Transverse colon (tissue), 4 donors: ENCODE data around the gene HERPUD1. TPM values are rescaled to one million over a fixed set of nuclear protein-coding genes. Genes with fewer than 3 reads are reported as not detected.

Experiments used
- DNase-seq: peaks from one replicate; pipeline ENCODE4 v3.0.0-alpha.2; 2019
- H3K27ac ChIP-seq, 4 donors: fragments of 200-600 bp; sonication (generic); 2 replicates each; pipeline ENCODE4 v1.5.1; 2016 to 2018; ENCODE audit warnings: inconsistent platforms in 4 of 4
- H3K27me3 ChIP-seq: fragments of 200-600 bp; sonication (generic); 2 replicates; pipeline ENCODE4 v1.5.1; 2017; ENCODE audit warnings: inconsistent platforms
- H3K36me3 ChIP-seq, 4 donors: fragments of 200-600 bp; sonication (generic); 2 replicates each; pipeline ENCODE4 v1.5.1; 2017 to 2019; ENCODE audit warnings: inconsistent platforms in 4 of 4
- H3K4me1 ChIP-seq, 4 donors: fragments of 200-600 bp; sonication (generic); 2 replicates each; pipeline ENCODE4 v1.5.1; 2017 to 2020; ENCODE audit warnings: inconsistent platforms in 4 of 4
- H3K4me3 ChIP-seq, 4 donors: fragments of 200-600 bp; sonication (generic); 1 replicate in 1 of 4; 2 replicates in 3 of 4; pipeline versions ENCODE4 v1.5.1 to v1.6.1; 2017 to 2019; ENCODE audit warnings: inconsistent platforms in 4 of 4
- H3K9me3 ChIP-seq, 2 donors: fragments of 200-600 bp; sonication (generic); 2 replicates each; pipeline ENCODE4 v1.5.1; 2017 to 2019; ENCODE audit warnings: inconsistent platforms in 2 of 2
- EP300 ChIP-seq: sonication (generic); formaldehyde crosslinking; IDR thresholded peaks from one replicate; pipeline ENCODE4 v1.6.1; 2017; ENCODE audit warnings: antibody characterized with exemption, low read depth
- POLR2A ChIP-seq: fragments of 450-650 bp; IDR thresholded peaks from one replicate; pipeline ENCODE4 v1.6.1; 2016; ENCODE audit warnings: antibody characterized with exemption, mild to moderate bottlenecking, moderate library complexity
- POLR2AphosphoS5 ChIP-seq, 3 donors: sonication (generic); formaldehyde crosslinking; IDR thresholded peaks; one replicate each; pipeline ENCODE4 v1.6.1; 2016; ENCODE audit warnings: antibody characterized with exemption in 3 of 3
- WGBS, 2 donors: methylation state at CpG; one replicate each; pipeline ENCODE4 v1.1.5; 2018; ENCODE audit warnings: low coverage in 1 of 2; 5-methylcytosine and 5-hydroxymethylcytosine counted together
- in situ Hi-C, 4 donors: fragments of 200-750 bp; cut with MboI; loops; one replicate each; pipeline versions ENCODE4 v1.15.0 to v1.15.1; 2017; ENCODE audit warnings: low sequenced_read_pairs in 3 of 4, low pct_ligation_motif_present in 1 of 4, low pct_unique_long_range_greater_than_20kb in 1 of 4
- intact Hi-C: fragments of 100-400 bp; cut with DNase I; formaldehyde crosslinking; loops from one replicate; pipeline ENCODE4 v1.15.1; 2023; ENCODE audit warnings: low total_unique reads
- total RNA-seq, 4 donors: library from RNA; depleted of rRNA; stranded (reverse); fragments of >200 nt; gene quantifications; one replicate each; pipeline ENCODE4 v1.1.0, GENCODE V29; 2016
- TF ChIP-seq, protein P1 (sequence below), 5 experiments: fragments of 200-600 bp in 3 of 5; fragments of 450-650 bp in 2 of 5; sonication (generic) in 3 of 5; IDR thresholded peaks; 1 replicate in 2 of 5; 2 replicates in 3 of 5; pipeline ENCODE4 v1.5.1; 2016 to 2017; ENCODE audit warnings: antibody characterized with exemption in 5 of 5, inconsistent platforms in 3 of 5, mild to moderate bottlenecking in 2 of 5, moderate library complexity in 1 of 5

The HERPUD1 gene
- total RNA-seq, 4 donors from 2014 or later, result 64.1 to 335 (median 186) TPM

DNA sequence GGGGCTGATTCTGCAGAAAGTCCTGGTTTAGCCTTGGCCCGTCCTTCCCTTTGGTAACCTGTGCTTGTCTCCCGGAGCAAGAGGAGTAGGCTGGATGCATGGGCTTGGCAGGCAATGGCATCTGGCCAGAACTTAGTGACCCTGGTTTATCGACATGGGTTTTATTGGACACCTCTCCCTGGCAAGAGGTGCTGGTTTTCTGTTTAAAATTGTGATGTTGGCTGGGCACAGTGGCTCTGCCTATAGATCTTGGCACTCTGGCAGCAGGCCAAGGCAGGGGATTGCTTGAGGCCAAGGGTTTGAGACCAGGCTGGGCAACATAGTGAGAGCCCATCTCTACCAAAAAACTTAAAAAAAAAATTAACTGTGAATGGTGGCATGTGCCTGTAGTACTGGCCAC lies 35.7 kb upstream of the HERPUD1 start:
- 45% methylated on average over 3 of the region's 3 CpGs; no CpG with 5 or more reads in 1 of the 2 donors for WGBS, 2 donors
- intact Hi-C loops, result no loop called here
- DNase-seq, result no peak

DNA sequence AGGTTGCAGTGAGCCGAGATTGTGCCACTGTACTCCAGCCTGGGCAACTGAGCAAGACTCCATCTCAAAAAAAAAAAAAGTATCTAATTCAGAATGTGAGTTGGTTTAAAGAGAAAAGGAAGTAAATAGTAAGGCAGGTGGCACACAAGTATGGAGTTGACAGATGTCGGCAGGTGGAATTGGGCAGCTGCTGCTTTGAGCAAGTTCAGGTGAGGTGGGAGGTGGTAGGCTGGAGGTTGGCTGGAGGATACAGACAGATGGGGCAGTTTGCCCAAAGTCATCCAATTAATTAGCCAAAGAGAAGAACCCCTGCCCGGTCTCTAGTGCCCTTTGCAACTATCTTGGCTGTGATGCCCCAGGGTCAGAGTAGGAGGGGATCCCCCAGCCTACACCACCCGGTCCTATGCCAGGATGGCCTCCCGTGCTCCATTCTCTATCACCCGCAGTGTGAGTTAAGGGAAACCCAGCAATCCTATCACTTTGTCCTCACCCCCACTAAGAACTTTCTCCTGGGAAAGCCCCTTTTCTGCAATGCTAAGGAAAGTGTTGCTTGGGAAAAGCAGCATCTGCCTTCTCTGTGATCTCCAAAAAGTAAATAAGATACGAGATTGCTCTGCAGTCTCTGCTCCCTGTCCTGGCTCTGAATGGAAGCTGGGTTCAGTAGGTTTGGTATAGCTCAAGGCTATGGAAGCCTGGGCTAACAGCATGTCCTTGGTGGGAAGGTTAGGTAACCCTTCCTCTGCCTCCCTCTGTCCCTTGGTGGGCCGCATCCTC lies 34.7 kb upstream of the HERPUD1 start:
- Histone ChIP-seq H3K9me3 (no peaks in the 10 kb centered on the region), H3K27me3 (no peaks in the 10 kb centered on the region), H3K27ac (no peak overlapping the region), H3K4me1 (no peaks in the 10 kb centered on the region), H3K4me3 (no peak overlapping the region), H3K36me3 (no peaks in the 10 kb centered on the region)
- DNase-seq, result no peak
- in situ Hi-C loops (no loop called here), intact Hi-C loops (no loop called here)
- WGBS, 2 donors, result 83 to 88% methylated on average over 2 to 8 of the region's 8 CpGs
- no peak for TF ChIP-seq POLR2AphosphoS5 (IDR thresholded peaks at IDR 0.05)
- TF ChIP-seq, protein P1, sequence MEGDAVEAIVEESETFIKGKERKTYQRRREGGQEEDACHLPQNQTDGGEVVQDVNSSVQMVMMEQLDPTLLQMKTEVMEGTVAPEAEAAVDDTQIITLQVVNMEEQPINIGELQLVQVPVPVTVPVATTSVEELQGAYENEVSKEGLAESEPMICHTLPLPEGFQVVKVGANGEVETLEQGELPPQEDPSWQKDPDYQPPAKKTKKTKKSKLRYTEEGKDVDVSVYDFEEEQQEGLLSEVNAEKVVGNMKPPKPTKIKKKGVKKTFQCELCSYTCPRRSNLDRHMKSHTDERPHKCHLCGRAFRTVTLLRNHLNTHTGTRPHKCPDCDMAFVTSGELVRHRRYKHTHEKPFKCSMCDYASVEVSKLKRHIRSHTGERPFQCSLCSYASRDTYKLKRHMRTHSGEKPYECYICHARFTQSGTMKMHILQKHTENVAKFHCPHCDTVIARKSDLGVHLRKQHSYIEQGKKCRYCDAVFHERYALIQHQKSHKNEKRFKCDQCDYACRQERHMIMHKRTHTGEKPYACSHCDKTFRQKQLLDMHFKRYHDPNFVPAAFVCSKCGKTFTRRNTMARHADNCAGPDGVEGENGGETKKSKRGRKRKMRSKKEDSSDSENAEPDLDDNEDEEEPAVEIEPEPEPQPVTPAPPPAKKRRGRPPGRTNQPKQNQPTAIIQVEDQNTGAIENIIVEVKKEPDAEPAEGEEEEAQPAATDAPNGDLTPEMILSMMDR (IDR thresholded peaks at IDR 0.05), result no peak
- TF ChIP-seq POLR2A, result no peak
- TF ChIP-seq EP300, result no peak

More for the DNA sequence above, 35.7 kb upstream of the HERPUD1 start:
- no peaks in the 10 kb centered on the region for H3K36me3 ChIP-seq
- H3K9me3 ChIP-seq, result no peaks in the 10 kb centered on the region
- no peak overlapping the region for H3K4me3 ChIP-seq
- H3K4me1 ChIP-seq, result no peaks in the 10 kb centered on the region
- in situ Hi-C loops, result no loop called here
- TF ChIP-seq POLR2A (no peak), POLR2AphosphoS5 (IDR thresholded peaks at IDR 0.05) (no peak)
- H3K27ac ChIP-seq, result no peak overlapping the region
- H3K27me3 ChIP-seq, result no peaks in the 10 kb centered on the region

DNA sequence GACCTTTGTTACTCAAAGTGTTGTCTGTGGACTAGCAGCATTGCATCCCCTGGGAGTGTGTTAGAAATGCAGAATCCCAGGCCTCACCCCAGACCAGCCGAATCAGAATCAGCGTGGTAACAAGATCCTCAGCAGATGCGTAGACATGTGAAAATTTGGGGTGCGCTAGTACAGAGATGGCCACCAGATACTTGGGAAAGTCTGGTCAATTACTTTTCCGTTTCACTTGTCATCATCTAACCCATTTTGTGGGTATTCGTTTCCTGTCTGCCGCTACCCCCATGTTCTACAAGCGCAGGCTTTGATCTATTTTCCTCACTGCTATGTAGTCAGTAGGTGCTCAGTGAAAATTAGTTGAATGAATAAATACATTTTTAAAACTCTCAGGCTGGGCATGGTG lies 33.1 kb upstream of the HERPUD1 start:
- Histone ChIP-seq H3K9me3 (no peaks in the 10 kb centered on the region), H3K36me3 (no peaks in the 10 kb centered on the region), H3K4me1 (no peaks in the 10 kb centered on the region), H3K4me3 (no peak overlapping the region), H3K27me3 (no peaks in the 10 kb centered on the region), H3K27ac (no peak overlapping the region)
- in situ Hi-C loops, result no loop called here
- no peak for TF ChIP-seq EP300
- no peak for TF ChIP-seq POLR2AphosphoS5 (IDR thresholded peaks at IDR 0.05)
- no peak for TF ChIP-seq POLR2A
- TF ChIP-seq, protein P1 (IDR thresholded peaks at IDR 0.05), result no peak
- intact Hi-C loops, result no loop called here
- no peak for DNase-seq
- 74 to 87% methylated on average over 6 to 8 of the region's 8 CpGs for WGBS, 2 donors

DNA sequence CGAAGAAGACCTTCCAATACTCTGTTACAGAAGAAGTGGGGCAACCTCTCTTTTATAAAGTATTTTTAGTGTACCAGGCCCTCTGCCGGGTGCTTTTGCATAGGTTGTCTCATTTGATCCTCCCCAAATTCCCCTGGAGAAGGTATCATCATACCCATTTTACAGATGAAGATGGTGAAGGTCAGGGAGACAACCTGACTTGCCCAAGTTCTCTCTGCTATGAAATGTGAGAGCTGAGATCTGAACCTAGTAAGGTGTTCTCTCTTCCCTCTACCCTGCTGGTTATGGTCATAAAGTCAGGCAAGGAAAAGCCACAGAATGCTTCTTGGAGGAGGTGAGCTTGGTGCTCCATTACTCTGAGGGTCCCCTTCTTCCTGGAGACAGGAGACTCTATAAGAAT lies 28.1 kb upstream of the HERPUD1 start:
- no peak overlapping the region for H3K27ac ChIP-seq
- DNase-seq, result no peak
- H3K4me1 ChIP-seq, result peaks cover 0 to 5% (median 0%) of the 10 kb centered on the region in 4 donors
- no peaks in the 10 kb centered on the region for H3K9me3 ChIP-seq
- TF ChIP-seq POLR2A, result no peak
- TF ChIP-seq POLR2AphosphoS5 (IDR thresholded peaks at IDR 0.05), result no peak
- TF ChIP-seq, protein P1 (IDR thresholded peaks at IDR 0.05), result no peak
- no peak for TF ChIP-seq EP300
- no peaks in the 10 kb centered on the region for H3K27me3 ChIP-seq
- H3K36me3 ChIP-seq, result no peaks in the 10 kb centered on the region
- intact Hi-C loops, result no loop called here
- in situ Hi-C loops, result no loop called here
- 98 to 100% methylated on average over 2 of the region's 2 CpGs for WGBS, 2 donors
- H3K4me3 ChIP-seq, result no peak overlapping the region

DNA sequence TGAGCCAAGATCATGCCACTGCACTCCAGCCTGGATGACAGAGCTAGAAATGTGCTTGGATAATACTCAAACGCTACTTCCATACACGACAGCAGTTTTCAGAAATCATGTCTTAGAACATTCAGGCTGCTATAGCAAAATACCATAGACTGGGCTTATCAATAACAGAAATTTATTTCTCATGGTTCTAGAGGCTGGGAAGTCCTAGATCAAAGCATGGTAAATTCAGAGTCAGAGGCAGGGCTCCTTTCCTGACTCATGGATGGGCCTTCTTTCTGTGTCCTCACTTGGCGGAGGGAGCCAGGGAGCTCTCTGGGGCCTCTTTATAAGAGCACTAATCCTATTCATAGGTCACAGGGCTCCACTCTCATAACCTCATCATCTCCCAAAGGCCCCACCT lies 24.5 kb upstream of the HERPUD1 start:
- Histone ChIP-seq H3K27ac (no peak overlapping the region), H3K9me3 (no peaks in the 10 kb centered on the region), H3K27me3 (no peaks in the 10 kb centered on the region), H3K36me3 (no peaks in the 10 kb centered on the region), H3K4me3 (no peak overlapping the region), H3K4me1 (peaks cover 0 to 20% (median 4%) of the 10 kb centered on the region in 4 donors)
- 83 to 98% methylated on average over 1 to 3 of the region's 3 CpGs for WGBS, 2 donors
- TF ChIP-seq EP300, result no peak
- TF ChIP-seq POLR2AphosphoS5 (IDR thresholded peaks at IDR 0.05), result no peak
- TF ChIP-seq, protein P1 (IDR thresholded peaks at IDR 0.05), result no peak
- TF ChIP-seq POLR2A, result no peak
- intact Hi-C loops (no loop called here), in situ Hi-C loops (no loop called here)
- DNase-seq, result no peak
